Peyer's patch (tissue), 4 donors: Measurements from ENCODE around the gene CYP26C1. TPM values are rescaled to one million over a fixed set of nuclear protein-coding genes. Genes with fewer than 3 reads are reported as not detected.

ENCODE experiments used
- DNase-seq, 3 donors: peaks; one replicate each; pipeline ENCODE4 v3.0.0-alpha.2; 2017 to 2019
- H3K27ac ChIP-seq, 4 donors: fragments of 200-600 bp; sonication (generic); one replicate each; pipeline ENCODE4 v1.5.1; 2016 to 2019
- H3K27me3 ChIP-seq, 2 donors: fragments of 200-600 bp; sonication (generic); one replicate each; pipeline ENCODE4 v1.5.1; 2019
- H3K36me3 ChIP-seq, 3 donors: fragments of 200-600 bp; sonication (generic); one replicate each; pipeline ENCODE4 v1.5.1; 2016 to 2019
- H3K4me1 ChIP-seq, 4 donors: fragments of 200-600 bp; sonication (generic); one replicate each; pipeline ENCODE4 v1.5.1; 2016 to 2019
- H3K4me3 ChIP-seq, 4 donors: fragments of 200-600 bp; sonication (generic); 1 replicate in 3 of 4; 2 replicates in 1 of 4; pipeline ENCODE4 v1.5.1; 2016 to 2019; ENCODE audit warnings: mild to moderate bottlenecking in 1 of 4
- H3K9me3 ChIP-seq, 4 donors: fragments of 200-600 bp; sonication (generic); one replicate each; pipeline ENCODE4 v1.5.1; 2016 to 2019; ENCODE audit warnings: mild to moderate bottlenecking in 1 of 4
- POLR2A ChIP-seq, 2 donors: fragments of 450-650 bp; IDR thresholded peaks; one replicate each; pipeline ENCODE4 v1.5.1; 2017; ENCODE audit warnings: antibody characterized with exemption in 2 of 2, mild to moderate bottlenecking in 2 of 2, moderate library complexity in 2 of 2
- total RNA-seq, 4 donors: library from RNA; depleted of rRNA; stranded (reverse); fragments of >200 nt; gene quantifications; one replicate each; pipeline ENCODE4 v1.1.0, GENCODE V29; 2016
- TF ChIP-seq, protein P1 (sequence below), 6 experiments: fragments of 450-650 bp in 4 of 6; fragments of 200-600 bp in 2 of 6; sonication (generic) in 1 of 6; IDR thresholded peaks; one replicate each; pipeline ENCODE4 v1.5.1; 2017 to 2019; ENCODE audit warnings: antibody characterized with exemption in 6 of 6, mild to moderate bottlenecking in 3 of 6, moderate library complexity in 1 of 6

The CYP26C1 gene, protein sequence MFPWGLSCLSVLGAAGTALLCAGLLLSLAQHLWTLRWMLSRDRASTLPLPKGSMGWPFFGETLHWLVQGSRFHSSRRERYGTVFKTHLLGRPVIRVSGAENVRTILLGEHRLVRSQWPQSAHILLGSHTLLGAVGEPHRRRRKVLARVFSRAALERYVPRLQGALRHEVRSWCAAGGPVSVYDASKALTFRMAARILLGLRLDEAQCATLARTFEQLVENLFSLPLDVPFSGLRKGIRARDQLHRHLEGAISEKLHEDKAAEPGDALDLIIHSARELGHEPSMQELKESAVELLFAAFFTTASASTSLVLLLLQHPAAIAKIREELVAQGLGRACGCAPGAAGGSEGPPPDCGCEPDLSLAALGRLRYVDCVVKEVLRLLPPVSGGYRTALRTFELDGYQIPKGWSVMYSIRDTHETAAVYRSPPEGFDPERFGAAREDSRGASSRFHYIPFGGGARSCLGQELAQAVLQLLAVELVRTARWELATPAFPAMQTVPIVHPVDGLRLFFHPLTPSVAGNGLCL
- not detected for total RNA-seq

DNA sequence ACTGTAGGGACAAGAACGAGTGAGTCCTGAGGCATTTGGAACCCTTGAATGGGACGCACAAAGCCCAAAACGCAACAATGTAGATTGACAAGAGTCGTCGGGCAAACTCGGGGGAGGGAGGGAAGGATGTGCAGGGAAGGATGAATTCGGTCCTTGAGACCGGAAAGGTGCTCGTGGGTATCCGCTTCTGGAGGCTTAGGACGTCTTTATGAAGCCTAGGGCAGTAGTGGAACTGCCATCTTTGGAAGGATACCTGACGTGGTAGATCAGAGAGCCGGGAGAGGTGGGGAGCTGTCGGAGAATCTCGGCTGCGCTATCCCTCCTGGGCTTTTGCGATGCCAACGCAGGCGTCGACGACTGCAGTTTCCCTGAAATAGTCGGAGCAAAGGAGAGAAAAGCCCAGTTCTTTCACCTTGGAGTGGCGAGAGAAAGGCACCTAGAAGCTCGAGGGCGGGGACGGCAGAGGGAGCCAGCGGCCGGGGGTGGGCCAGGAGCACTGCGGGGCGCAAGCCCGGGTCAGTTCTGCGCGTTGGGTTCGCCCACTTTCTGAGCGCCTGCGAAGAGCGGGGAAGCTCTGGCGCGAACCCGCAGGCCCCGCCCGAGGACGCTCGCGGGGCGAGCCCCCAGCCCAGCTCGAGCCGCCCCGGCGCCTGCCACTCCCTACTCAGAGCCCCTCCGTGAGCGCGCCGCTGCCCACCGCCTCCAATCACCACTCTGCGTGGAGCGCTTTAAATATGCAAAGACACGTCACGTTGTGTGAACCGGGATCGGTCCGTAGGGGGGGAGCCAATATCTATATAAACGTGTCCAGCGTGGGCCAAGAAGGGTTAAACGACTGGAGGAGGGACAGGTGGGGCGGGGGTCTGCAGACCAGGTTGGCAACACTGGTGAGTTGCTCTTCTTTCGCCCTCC, at the start of gene CYP26C1:
Gene CYP26C1 (plus strand): TSS at position 824 of the 912 bp plus-strand sequence. CDS start 466 bp downstream, outside the sequence.
- H3K36me3 ChIP-seq, result no peaks in the 10 kb centered on the region
- no peak within 1 kb of the TSS for H3K27ac ChIP-seq
- no peak for DNase-seq
- no peak for TF ChIP-seq POLR2A (IDR thresholded peaks at IDR 0.05)
- TF ChIP-seq, protein P1, sequence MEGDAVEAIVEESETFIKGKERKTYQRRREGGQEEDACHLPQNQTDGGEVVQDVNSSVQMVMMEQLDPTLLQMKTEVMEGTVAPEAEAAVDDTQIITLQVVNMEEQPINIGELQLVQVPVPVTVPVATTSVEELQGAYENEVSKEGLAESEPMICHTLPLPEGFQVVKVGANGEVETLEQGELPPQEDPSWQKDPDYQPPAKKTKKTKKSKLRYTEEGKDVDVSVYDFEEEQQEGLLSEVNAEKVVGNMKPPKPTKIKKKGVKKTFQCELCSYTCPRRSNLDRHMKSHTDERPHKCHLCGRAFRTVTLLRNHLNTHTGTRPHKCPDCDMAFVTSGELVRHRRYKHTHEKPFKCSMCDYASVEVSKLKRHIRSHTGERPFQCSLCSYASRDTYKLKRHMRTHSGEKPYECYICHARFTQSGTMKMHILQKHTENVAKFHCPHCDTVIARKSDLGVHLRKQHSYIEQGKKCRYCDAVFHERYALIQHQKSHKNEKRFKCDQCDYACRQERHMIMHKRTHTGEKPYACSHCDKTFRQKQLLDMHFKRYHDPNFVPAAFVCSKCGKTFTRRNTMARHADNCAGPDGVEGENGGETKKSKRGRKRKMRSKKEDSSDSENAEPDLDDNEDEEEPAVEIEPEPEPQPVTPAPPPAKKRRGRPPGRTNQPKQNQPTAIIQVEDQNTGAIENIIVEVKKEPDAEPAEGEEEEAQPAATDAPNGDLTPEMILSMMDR (IDR thresholded peaks at IDR 0.05), result no peak
- H3K9me3 ChIP-seq, result no peaks in the 10 kb centered on the region
- no peak within 1 kb of the TSS for H3K4me3 ChIP-seq
- peaks cover 0 to 32% (median 7%) of the 10 kb centered on the region in 4 donors for H3K4me1 ChIP-seq
- H3K27me3 ChIP-seq, result no peaks in the 10 kb centered on the region

DNA sequence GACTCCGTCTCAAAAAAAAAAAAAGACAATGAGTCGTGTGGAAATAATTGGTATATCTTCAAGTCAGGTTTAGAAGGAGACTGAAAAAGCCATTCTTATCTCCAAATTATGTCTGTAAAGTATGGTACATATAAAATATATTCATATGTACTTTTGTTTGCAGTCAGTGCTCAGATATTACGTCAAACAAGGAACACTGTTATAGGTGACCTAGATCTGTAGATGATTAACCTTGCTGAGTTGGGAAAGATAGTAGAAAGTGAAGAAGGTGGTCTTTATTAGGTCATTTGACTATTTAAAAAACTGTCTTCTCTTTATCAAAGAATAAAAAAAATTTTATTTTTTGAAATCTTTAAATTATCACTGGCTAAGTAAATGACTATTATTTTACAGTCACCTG, 44.9 kb upstream of the CYP26C1 start:
- TF ChIP-seq POLR2A (IDR thresholded peaks at IDR 0.05), result no peak
- TF ChIP-seq, protein P1 (IDR thresholded peaks at IDR 0.05), result no peak
- Histone ChIP-seq H3K4me1 (no peaks in the 10 kb centered on the region), H3K4me3 (no peak overlapping the region), H3K27me3 (no peaks in the 10 kb centered on the region), H3K27ac (no peak overlapping the region), H3K9me3 (no peaks in the 10 kb centered on the region), H3K36me3 (no peaks in the 10 kb centered on the region)
- no peak for DNase-seq

DNA sequence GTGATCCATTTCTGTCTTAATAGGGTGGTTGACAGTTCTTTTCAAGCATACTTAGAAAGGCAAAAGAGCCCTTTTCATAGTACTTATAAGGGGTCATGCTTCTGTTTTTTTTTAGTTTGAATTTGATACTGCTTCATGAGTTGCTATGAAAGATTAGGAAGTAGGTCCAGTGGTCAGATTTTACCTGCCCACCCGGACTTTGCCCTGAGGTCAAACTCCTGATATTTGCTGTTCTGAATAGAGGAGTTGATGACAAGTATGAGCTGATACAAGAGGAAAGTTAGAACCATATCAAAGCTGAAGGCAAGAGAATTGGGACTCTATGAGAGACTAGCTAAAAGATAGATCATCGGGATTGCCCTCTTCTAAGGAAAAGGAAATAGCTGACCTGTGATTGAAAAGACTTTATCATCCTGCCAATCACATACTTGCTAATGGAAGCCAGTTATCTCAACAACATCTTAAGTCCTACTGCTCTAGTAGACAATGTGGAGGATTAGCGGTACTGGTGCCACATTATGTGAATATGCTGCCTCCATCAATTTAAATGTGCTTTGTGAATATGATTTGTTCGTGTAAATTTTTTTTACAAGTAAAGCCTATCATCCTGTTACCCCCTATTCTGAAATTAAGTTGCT, 37.5 kb upstream of the CYP26C1 start:
- H3K9me3 ChIP-seq, result no peaks in the 10 kb centered on the region
- no peak overlapping the region for H3K27ac ChIP-seq

DNA sequence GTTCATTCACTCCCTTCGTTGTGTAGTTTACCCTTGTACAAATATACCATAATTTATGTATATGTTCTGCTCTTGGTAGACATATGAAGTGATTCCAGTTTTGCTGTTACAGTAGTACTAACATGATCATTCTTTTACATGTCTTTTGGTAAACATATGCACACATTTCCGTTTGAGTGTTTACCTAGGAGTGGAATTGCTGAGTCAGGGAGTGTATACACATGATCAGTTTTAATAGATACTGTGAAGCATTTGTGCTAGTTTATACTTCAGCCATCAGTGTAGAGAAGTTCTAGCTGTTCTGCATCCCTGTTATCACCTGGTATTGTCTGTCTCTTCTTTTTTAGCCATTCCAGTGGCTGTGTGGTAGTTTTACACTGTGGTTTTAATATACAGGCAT, 34.5 kb upstream of the CYP26C1 start:
- H3K27me3 ChIP-seq, result no peaks in the 10 kb centered on the region
- no peak for DNase-seq
- H3K4me1 ChIP-seq, result no peaks in the 10 kb centered on the region
- H3K4me3 ChIP-seq, result no peak overlapping the region
- no peaks in the 10 kb centered on the region for H3K9me3 ChIP-seq
- no peaks in the 10 kb centered on the region for H3K36me3 ChIP-seq
- no peak overlapping the region for H3K27ac ChIP-seq
- TF ChIP-seq, protein P1 (IDR thresholded peaks at IDR 0.05), result no peak
- TF ChIP-seq POLR2A (IDR thresholded peaks at IDR 0.05), result no peak

More for the DNA sequence above, 37.5 kb upstream of the CYP26C1 start:
- no peak overlapping the region for H3K4me3 ChIP-seq
- DNase-seq, result no peak
- no peaks in the 10 kb centered on the region for H3K4me1 ChIP-seq
- H3K27me3 ChIP-seq, result no peaks in the 10 kb centered on the region
- no peaks in the 10 kb centered on the region for H3K36me3 ChIP-seq
- TF ChIP-seq, protein P1 (IDR thresholded peaks at IDR 0.05), result no peak
- TF ChIP-seq POLR2A (IDR thresholded peaks at IDR 0.05), result no peak

DNA sequence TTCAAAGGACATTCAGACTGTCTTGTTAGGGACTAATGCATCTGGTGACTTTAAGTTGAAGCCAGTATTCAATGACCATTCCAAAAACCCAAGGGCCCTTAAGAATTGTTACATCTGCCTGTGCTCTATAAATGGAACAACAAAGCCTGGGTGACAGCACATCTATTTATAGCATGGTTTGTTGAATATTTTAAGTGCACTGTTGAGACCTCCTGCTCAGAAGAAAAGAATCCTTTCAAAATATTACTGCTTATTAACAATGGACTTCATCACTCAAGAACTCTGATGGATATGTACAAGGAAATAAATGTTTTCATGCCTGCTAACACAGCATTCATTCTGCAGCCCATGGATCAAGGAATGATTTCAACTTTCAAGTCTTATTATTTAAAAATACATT, 33.1 kb upstream of the CYP26C1 start:
- no peak overlapping the region for H3K4me3 ChIP-seq
- peaks cover 0 to 7% (median 0%) of the 10 kb centered on the region in 4 donors for H3K4me1 ChIP-seq
- no peaks in the 10 kb centered on the region for H3K9me3 ChIP-seq
- DNase-seq, result no peak
- TF ChIP-seq, protein P1 (IDR thresholded peaks at IDR 0.05), result no peak
- TF ChIP-seq POLR2A (IDR thresholded peaks at IDR 0.05), result no peak
- no peak overlapping the region for H3K27ac ChIP-seq
- H3K27me3 ChIP-seq, result no peaks in the 10 kb centered on the region
- H3K36me3 ChIP-seq, result no peaks in the 10 kb centered on the region
